NCI-H2196 (cell line): Measurements from ENCODE around the gene DTNB.

ENCODE experiments used
- DNase-seq: peaks from one replicate; lab custom pipeline; 2025; ENCODE audit not compliant: unreplicated experiment; lab: John Stamatoyannopoulos, UW

DTNB gene

DNA sequence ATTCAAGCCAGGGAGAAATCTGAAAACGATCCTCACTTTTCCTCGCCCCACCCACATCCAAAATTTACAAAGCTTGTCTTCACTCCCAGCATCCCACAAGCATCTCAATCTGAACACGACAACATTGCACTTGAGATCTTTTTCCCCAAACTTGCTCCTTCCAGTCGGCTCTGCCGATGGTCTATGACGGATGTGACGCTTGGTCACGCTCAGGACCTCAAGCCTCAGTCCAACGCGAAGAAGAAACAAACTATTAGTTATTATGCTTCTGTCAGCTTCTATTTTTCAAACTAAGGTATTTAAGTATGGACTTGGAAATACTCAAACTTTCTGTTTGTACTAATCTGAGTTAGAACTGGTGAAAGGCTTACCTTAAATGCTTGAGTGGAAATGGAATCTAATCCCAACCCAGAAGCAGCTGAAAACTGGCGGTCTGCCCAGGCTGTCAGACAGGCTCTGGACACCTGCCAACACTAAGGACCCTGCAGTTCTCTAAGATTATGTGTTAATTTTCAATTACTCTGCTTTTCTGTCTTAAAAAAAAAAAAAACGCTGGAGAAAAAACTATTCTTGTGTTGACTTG, 199.5 kb downstream of the DTNB start:
- DNase-seq: peak; percentile 52

DNA sequence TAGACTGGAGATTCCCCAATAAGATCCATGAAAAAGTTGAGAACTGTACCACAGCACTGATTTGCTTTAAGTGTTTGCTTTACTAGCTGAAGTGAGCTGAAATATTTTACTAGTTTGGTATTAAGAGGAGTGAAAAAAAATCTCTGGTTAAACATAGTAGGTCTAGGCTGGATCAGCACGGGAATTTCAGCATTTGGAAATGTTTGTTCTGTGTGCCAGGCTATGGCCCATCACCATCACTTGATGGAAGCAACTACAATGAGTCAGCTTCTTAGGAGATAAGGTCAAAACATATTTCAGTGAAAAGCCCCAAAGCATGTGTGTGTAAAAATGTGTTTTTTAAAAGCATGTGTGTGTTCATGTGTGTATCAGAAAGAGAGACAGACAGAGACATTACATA, 200.2 kb downstream of the DTNB start:
- no peak for DNase-seq

DNA sequence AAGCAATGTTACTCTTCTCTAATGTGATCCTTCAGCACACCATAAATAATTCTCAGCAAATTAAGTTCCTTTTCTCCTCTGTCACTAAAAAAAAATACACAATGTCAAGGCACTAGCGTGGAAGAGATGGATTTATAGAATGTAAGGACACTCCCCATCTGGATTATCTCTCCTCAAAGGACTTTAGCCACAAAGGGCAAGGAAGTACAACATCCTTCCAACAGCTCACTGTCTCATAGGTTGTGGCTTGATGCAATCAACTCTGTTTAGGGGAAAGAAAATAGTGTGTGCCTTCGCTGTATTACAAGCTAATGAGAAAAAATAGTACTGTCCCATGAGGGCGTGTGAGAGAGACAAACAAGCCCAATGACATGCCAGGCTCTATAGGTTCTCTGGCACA, 202.6 kb downstream of the DTNB start:
- no peak for DNase-seq

DNA sequence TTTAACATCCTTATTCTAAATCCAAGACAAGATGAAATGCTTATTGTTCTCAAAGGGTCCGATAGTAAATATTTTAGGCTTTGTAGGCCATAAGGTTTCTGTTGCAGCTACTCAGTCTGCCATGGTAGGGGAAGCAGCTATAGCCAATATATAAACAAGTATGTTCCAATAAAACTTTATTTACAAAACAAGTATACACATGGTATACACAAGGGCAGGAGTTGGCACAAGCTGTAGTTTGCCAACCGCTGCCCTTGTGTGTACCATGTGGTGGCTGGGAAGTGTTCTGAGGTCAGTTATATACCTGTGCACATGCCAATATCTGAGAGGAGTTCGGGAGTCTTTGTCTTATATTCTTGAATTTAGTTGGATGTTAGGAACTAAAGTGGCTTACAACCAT, 205.6 kb downstream of the DTNB start:
- DNase-seq: no peak

DNA sequence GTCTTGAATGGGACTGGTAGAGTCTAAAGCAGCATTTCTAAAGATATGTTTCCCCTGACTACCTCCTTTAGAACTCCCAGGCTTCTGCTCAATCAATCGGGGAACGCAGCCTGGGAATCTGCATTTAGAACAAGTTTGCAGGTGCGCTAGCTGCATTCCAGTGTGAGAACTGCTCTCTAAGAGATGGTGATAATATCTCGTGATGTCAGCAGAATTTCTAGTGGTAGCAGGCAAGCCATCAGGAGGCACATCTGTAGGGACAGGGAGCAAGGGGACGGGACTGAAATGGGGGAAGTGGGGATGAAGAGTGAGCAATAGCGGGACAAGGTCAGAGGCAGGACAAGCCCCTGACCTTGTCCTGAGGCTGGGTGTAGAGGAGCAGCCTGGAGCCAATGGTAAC, 211.4 kb downstream of the DTNB start:
- DNase-seq: no peak

DNA sequence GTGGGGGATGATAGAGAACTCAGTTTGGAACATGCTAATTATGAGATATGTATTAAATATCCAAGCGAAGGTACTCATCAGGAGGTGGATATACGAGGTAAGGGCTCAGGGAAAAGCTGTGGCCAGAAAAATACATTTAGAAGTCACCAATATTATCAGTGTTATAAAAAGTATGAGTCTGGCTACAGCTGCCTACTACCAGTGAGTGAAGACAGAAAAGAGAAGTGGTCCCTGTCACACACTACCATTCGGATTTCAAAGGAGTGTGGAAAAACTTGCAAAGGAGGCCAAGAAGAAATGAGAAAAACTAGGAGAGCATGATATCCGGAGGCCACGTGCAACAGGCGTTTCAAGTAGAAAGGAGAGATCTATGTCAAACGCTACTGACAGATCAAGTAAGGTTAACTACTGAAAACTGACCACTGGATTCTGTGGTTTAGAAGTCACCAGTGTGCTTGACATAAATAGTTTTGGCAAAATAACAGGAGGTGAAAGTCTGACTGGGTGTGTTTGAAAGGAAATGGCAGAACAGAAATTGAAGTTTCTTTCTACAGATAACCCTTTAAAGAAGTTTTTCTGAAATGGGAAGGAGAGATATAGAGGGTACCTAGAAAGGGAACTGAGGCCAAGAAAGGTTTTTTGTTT, 213.0 kb downstream of the DTNB start:
- DNase-seq: no peak

DNA sequence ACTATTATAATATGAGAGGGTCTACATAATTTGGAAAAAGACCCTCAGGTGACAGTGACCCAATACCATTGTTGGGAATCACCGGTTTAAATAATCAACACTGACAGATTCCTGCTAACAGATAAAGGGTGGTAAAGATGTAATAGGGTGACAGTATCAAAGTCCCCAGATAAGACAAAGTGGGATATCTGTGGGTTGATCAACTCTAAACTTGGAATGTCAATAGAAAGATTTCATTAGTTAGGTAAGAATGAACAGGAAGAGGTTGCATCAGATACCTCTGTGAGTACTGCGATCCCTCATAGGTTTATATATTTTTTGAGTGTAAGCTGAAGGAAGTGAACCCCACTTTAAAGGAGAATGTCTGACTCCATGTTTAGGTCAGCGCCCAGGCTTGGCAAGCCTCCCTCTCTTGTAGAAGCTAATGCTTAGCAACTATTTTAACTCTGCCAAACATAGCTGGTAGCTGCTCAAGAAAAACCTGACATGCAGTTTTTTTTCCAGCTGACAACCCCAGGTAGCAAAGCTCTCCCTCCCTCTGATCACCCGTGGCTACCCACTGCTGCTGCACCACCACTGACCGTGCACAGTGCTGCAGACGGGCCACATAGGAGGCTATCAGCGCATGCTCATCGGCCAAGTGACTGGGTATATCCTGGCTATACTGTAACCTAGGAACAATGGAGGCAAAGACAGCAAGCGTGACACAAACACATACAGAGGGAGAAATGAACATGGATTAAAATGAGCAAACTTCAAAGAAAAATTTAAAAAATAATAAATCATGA, 218.4 kb downstream of the DTNB start:
- DNase-seq: no peak

DNA sequence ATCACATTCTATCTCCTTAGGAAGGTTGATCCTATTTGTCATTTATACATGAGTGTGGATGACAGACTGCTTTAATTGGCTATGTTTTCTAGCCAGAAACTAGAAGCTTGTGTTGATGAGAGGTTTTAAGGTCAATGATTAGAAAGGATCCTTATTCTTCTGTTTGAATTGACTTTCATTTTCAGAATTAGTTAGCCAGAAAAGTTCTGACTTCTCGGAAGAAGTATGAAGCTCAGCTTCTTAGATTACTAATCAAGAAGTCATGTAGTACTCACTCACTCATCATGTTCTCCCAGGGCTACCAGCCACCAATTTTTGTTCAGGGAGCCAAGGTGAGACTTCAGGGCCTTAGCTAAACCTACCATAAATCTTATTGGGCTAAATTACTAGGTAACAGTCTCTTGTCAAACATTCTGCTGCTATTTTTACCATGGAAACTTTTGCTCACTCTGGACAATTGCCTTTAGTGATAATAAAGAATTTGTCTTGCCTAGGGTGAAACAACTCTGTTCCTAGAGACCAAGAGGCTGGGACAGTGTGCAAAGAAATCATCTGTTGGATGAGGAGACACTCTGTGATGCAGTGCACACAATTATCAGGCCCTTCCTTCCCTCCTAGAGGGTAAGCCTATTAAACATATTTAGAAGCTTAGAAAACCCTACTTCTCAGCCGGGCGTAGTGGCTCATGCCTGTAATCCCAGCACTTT, 220.0 kb downstream of the DTNB start:
- no peak for DNase-seq

DNA sequence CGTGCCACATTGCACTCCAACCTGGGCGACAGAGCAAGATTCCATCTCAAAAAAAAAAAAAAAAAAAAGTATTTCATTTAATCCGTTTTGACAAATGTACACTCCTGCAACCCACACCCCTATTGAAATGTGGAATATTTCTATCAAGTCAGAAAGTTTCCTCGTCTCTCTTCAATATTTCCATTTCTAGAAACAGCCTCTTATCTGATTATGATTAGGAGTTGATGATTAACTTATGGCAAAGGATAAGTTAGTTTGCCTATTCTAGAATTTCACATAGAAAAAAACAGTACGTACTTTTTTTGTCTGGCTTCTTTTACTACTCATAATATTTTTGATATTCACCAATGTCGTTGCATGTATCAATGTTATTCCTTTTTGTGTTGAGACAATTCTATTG, 224.6 kb downstream of the DTNB start:
- no peak for DNase-seq

DNA sequence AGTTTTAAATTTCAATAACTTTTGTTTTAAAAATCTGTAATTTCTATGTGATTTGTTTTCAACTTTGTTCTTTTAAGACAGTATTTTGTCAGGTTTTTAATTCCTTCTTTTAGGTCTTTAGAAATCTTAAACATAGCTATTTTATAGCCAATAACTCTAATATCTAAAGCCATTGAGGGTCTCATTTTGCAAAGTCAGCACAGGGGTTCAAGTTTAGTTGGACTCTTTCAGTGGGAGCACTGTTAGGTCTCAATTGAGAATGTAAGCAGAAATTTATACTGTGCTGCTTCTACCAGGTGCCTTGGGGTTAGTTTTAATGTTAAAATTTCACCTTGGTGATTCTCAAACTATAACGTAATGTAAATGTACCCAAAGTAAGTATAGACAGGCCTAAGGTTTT, 226.4 kb downstream of the DTNB start:
- no peak for DNase-seq

DNA sequence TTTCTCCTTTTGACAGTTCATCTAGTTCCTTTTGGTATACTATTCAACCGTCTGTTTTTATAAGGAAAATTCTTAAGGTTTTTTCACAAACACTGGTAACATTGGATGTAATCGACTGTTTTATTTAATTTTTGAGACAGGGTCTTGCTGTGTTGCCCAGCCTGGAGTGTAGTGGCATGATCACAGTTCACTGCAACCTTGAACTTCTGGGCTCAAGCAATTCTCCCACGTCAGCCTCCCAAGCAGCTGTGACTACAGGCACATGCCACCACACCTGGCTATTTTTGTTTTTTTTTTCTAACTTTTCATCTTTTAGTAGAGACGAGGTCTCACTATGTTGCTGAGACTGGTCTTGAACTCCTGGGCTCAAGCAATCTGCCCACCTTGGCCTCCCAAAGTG, 227.3 kb downstream of the DTNB start:
- no peak for DNase-seq

DNA sequence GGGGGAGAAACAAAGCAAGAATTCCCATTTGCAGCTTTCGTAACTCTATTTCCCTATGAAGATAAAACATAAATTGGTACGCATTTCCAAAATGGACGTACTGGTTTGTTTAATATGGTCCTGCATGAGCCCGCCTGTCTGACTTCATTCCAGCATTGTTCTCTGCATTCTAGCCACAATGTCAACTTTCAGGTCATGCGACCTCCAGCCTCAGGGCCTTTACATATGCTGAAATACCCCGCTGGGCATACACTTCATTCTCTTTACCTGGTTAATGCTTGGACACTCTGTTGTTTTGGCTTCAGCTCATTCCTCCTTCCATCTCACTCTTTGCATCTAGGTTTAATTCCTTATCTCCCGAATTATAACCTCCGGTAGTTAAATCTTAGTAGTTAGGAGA, 227.9 kb downstream of the DTNB start:
- no peak for DNase-seq

DNA sequence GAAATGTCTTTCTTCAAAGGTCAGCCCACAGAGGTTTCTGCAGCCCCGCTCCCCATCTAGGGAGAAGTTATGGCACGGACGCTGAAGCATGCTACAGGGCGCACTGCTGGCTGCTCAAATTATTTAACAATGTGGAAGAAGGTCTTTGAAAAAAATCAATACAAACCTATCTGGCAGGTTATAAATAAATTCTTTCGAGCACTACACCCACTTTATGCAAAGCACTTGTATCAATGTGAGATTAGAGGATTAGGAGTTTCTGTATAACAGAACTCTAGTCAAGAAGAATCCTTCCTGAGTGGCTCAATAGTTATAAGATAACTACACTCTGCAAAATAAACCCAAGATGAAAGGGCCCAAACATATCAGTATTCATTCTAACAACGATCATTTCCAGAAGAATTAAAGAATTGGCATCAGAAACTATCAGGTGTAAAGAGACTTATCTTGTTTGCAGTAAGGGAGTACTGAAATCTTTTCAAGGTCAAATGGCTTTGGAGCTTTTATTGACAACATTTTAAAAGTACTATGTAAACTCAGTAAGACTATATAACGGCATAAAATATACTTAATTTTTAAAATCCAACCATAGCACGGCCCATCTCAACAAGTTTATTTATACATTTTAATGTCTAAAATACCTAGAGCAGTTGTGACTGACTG, 228.6 kb downstream of the DTNB start:
- DNase-seq: no peak

DNA sequence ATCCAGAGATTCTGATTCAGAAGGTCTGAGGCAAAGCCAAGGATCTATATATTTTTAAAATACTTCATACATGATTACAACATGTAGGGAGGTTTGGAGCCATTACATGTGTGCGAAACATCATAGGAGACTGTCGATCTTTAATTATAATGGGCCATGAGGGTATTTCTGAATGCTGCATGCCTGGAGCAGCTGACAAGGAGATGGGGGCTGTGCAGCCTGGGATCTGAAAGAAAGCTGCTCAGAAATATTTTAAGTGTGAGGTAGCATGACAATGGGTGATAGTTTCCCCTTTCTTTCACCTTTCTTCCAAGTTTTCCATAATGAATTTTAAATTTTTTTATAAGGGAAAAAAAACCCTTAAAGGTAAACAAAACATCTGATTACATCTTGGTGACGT, 229.6 kb downstream of the DTNB start:
- DNase-seq: no peak

DNA sequence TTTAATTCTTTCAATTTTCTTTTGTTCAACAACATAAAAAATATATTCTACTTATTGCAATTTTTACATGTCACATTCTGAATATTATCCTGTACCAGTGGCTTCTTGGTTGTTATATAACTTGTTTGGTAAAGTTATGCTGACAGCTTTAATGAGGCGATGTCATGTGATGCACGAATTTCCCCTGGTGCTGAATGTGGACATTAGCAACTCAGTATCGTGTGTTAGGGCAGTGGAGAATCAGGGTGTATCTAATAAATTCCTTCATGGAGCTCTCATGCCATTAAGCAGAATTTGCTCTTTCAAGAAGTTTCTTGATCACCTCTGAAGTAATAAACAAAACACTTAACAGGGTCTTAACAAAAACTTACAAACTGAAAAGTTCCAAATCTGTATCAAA, 232.0 kb downstream of the DTNB start:
- no peak for DNase-seq

DNA sequence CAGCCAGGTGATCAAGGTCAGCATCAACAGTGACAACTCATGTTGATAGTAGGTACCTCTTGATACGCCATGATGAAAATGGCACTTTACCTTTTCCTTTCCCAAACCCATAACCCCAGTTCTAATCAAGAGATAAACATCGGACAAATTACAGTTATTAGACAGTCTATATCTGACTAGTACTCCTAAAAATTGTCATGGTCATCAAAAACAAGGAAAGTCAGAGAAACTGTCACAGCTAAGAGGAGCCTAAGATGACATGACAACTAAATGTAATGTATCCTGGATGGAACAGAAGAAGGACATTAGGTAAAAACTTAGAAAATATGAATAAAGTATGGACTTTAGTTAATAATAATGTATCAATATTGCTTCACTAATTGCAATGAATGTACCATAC, 234.6 kb downstream of the DTNB start:
- no peak for DNase-seq

DNA sequence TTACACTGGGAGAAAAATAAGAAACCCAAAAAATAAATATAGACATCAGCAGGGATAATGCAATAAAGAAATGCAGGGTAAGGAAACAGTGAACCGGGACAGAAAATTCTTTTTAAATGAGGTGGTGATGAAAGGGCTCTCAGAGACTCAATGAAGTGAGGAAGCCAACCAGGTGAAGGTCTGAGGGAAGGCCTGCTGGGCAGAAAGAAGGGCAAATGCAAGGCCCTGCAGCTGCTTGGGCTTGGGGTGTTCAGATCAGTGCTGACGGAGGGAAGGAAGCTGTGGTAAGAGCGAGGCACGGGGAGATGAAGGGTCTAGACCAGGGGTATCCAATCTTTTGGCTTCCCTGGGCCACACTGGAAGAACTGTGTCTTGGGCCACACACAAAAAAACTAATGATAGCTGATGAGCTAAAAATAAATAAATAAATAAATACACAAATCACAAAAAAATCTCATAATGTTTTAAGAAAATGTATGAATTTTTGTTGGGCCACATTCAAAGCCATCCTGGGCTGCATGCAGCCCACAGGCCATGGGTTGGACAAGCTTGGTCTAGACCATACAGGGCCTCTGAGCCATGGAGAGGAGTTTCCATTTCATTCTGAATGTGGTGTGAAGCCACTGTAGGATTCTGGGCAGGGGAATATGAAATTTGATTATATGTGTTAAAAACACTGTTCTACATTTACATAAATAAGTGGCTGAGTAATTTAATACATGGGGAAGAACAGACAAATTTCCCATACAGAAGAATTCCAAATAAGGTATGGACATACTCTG, 235.3 kb downstream of the DTNB start:
- no peak for DNase-seq

DNA sequence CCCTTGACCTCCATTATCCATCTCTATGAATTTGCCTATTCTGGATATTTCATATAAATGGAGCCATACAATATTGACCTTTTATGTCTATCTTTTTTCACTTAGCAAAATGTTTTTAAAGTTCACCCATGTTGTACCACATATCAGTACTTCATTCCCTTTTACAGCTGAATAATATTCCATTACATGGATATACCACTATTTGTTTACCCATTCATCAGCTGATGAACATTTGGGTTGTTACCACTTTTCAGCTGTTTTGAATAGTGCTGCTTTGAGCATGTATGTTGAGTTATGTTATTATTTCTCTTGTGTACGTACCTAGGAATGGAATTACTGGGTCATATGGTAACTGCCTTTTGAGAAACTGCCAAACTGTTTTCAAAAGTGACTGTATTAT, 238.0 kb downstream of the DTNB start:
- DNase-seq: no peak

DNA sequence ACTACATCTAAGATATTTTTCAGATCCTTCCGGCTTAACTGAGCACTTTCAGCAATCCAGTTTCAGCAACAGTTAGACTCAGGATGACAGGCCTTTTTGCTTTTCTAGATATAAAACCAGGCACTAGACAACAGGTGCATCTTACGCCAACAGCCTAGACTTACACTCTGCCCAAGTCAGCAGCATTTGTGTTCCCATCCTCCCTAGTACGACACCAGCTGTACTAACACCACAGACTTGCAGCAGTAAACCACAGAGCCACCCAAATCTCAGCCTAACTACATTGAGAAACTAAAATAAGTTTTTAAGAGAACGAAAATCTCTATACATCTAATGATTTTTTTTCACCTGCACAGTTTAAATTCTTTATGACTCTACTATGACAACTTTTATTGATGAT, 241.8 kb downstream of the DTNB start:
- DNase-seq: no peak

DNA sequence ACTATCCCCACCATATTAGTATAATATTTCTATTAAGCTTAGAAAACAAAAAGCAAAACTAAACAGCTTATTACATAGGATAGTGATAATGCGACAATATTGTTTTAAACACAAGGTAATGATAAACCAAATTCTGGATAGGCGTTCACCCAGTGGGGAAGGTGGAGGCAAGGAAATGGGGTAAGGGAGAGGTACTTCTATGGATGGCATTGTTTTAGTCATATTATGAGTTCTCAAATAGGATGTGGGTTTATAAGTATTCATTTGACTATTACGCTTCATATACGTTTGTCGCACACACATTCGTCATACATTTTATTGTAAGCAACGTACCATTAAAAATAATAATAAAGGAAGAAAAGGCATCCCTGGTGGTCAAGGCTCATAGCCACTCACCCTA, 242.8 kb downstream of the DTNB start:
- DNase-seq: no peak

DNA sequence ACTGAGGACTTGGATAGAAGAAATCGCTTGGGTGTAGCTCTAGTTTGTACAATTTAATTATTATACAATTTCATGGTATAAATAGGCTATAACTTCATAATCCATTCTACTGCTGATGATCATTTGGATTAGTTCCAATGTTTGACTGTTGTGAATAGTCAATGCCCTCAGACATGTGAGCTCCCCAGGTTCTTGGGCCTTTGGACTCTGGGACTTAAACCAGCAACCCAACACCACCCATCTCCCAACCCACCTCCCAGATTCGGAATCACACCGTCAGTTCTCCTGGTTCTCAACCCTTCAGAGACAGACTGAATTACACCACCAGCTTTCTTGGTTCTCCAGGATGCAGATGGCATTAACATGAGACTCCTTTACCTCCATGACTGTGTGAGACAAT, 247.1 kb downstream of the DTNB start:
- no peak for DNase-seq
